GM18858 (cell line): ENCODE data around the gene RRP12.
"Not testable (repeated sequence)": the region's sequence is repeated elsewhere in the genome, so short reads cannot be mapped to it uniquely, and the experiment has no call there.

Experiments used
- ATAC-seq: cut with Tn5 transposase; IDR thresholded peaks from one replicate; pipeline ENCODE4 v1.9.1; 2021; ENCODE audit not compliant: unreplicated experiment

RRP12 gene

GRCh38 chr10:97407211-97407951 is 6.2 kb upstream of the RRP12 start:
- peak; percentile 75 for ATAC-seq

- ATAC-seq = not testable (repeated sequence)
Measured at GRCh38 chr10:97406483-97406882, 5.3 kb upstream of the RRP12 start.

- no peak for ATAC-seq
Measured at GRCh38 chr10:97406064-97406463, 4.9 kb upstream of the RRP12 start.

- no peak for ATAC-seq
Measured at GRCh38 chr10:97404044-97404443, 2.9 kb upstream of the RRP12 start.

GRCh38 chr10:97401455-97401919 is 347 bp upstream of the RRP12 start:
- ATAC-seq = no peak

GRCh38 chr10:97399843-97400545 is 1.1 kb downstream of the RRP12 start:
- no peak for ATAC-seq

- ATAC-seq = no peak
Measured at GRCh38 chr10:97396056-97396455, 5.1 kb downstream of the RRP12 start.

GRCh38 chr10:97393034-97393573 is 8.0 kb downstream of the RRP12 start:
- ATAC-seq = no peak

- no peak for ATAC-seq
Measured at GRCh38 chr10:97390091-97390490, 11.0 kb downstream of the RRP12 start.

- ATAC-seq = no peak
Measured at GRCh38 chr10:97388152-97388551, 13.0 kb downstream of the RRP12 start.

GRCh38 chr10:97385565-97385964 is 15.6 kb downstream of the RRP12 start:
- no peak for ATAC-seq

- ATAC-seq = no peak
Measured at GRCh38 chr10:97384641-97385040, 16.5 kb downstream of the RRP12 start.

- ATAC-seq = no peak
Measured at GRCh38 chr10:97384156-97384555, 17.0 kb downstream of the RRP12 start.

- ATAC-seq = no peak
Measured at GRCh38 chr10:97383159-97383558, 18.0 kb downstream of the RRP12 start.

- ATAC-seq = no peak
Measured at GRCh38 chr10:97381626-97382025, 19.5 kb downstream of the RRP12 start.

- no peak for ATAC-seq
Measured at GRCh38 chr10:97380516-97380915, 20.6 kb downstream of the RRP12 start.

- ATAC-seq = no peak
Measured at GRCh38 chr10:97378933-97379921, 21.9 kb downstream of the RRP12 start.

- ATAC-seq = no peak
Measured at GRCh38 chr10:97376413-97376812, 24.7 kb downstream of the RRP12 start.

- no peak for ATAC-seq
Measured at GRCh38 chr10:97373456-97373855, 27.7 kb downstream of the RRP12 start.

GRCh38 chr10:97372233-97372875 is 28.8 kb downstream of the RRP12 start:
- ATAC-seq = no peak
